ENCODE data around the gene HIVEP3. TPM values are rescaled to one million over a fixed set of nuclear protein-coding genes. Genes with fewer than 3 reads are reported as not detected.

The HIVEP3 gene
- total RNA-seq, 2 donors from 2014 or later: 8.0 to 27.6 TPM

DNA sequence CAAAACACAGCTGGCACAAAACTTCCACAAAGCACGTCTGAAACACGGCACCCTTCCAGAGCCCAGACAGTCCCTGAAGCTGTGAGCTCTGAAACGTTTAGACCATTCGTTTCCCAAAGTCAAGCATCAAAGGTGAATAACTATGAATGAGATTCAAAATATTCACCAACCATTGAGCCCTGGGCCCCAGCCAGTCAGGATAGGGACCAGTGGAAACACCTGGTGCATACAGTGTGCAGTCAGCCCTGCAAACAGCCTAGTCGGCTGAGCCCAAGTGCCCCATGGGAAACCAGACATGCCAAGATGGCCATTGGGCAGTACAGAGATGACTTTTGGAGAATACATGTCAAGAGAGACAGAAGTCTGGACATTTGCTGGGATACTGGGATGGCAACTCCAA, 343.9 kb downstream of the HIVEP3 start:
- peaks cover 94% of the 10 kb centered on the region for H3K36me3 Mint-ChIP-seq (ENCODE audit: low read depth)
- peaks cover 13% of the 10 kb centered on the region for H3K4me1 Mint-ChIP-seq
- no peak overlapping the region for H3K27ac Mint-ChIP-seq
- H3K9me3 Mint-ChIP-seq: no peaks in the 10 kb centered on the region
- no peak overlapping the region for H3K4me3 Mint-ChIP-seq
- H3K27me3 Mint-ChIP-seq: no peaks in the 10 kb centered on the region
- no peak for ATAC-seq (replicated peaks)

DNA sequence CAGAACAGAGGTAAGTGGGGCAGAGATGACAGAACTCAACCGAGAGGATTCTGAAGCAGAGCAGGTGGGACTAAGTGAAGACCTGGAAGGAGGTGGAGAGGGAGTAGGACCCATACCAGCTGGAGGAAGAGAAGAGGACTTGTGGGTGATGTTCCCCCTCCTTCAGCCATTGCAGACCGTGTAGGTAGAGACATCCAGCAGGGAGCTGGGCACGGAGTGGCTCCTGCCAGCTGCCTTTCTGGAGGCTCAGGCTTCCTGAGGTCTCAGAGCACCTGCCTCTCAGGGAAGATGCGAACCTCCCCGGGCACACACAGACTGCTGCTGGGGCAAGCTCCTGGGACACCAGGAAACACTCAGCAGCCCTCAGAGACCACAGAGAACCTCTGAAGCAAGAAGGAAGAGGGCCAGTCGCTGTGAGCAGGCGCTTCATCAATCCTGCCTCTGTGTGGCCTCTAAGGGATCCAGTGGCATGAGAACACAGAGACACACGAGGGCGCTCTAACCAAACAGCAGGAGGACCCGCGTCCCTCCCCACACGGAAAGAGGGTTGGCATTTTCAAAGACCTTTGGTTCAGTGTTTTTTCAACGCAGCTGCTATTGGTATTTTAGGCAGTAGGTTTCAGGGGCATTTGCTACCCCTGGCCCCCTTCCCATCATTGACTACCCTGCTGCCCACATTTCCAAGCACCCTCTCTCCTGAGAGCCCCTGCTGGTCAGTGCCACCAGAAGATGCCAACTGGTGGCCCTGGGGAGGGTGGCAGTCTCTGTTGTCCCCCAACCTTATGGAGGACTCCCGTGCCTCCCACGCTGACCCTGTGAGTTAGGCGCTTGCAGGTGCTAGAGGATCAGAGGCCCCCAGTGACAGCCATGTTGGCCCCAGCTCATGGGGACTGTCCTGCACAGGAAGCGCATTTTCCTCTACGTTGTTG, 344.7 kb downstream of the HIVEP3 start:
- no peaks in the 10 kb centered on the region for H3K9me3 Mint-ChIP-seq
- peaks cover 93% of the 10 kb centered on the region for H3K36me3 Mint-ChIP-seq (ENCODE audit: low read depth)
- peak; percentile 92 for ATAC-seq (replicated peaks)
- peaks cover 13% of the 10 kb centered on the region for H3K4me1 Mint-ChIP-seq
- H3K4me3 Mint-ChIP-seq: no peak overlapping the region
- no peaks in the 10 kb centered on the region for H3K27me3 Mint-ChIP-seq
- peak overlapping the region; percentile 77 for H3K27ac Mint-ChIP-seq

DNA sequence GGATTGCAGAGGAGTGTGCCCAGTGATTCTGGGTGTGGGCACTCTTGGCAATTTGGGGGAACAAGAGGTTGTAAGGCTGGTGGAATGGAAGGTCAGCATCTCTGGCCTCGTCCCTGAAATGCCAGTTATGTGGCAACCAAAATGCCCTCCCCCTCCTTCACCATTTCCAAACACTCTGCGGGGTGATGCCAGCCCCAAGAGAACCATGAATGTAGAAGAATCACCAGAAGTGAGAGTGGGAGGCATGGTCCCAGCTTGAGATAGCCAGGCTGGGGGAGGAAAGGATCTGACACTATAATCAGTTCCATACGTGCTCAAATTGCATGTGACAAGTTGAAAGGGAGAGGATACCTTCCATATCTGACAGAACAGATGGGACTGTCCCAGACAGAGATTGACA, 345.5 kb downstream of the HIVEP3 start:
- Mint-ChIP-seq H3K4me1 (peaks cover 13% of the 10 kb centered on the region), H3K36me3 (ENCODE audit: low read depth) (peaks cover 93% of the 10 kb centered on the region)

DNA sequence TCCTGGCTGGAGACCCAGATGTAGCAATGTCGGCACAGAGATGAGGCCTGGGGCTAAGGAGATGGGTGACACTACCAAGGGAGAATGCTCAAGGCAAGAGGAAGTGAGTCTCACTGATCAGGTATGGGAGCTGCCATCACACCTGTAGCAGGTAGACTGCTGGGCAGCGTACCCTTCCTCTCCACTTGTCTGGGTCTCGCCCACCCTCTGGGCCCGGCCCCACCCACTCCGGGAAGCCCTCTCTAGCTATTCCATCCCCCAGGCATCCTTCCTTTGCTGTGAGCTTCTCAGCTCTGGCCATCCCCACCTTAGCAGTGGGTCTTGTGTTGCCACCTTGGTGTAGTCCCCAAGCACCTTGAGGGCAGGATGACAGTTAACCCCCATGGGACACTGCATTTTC, 346.5 kb downstream of the HIVEP3 start:
- H3K36me3 Mint-ChIP-seq (ENCODE audit: low read depth): peaks cover 91% of the 10 kb centered on the region
- no peaks in the 10 kb centered on the region for H3K27me3 Mint-ChIP-seq
- H3K4me1 Mint-ChIP-seq: peaks cover 16% of the 10 kb centered on the region
- no peaks in the 10 kb centered on the region for H3K9me3 Mint-ChIP-seq
- no peak for ATAC-seq (replicated peaks)
- no peak overlapping the region for H3K27ac Mint-ChIP-seq
- no peak overlapping the region for H3K4me3 Mint-ChIP-seq

More for the DNA sequence above, 345.5 kb downstream of the HIVEP3 start:
- ATAC-seq (replicated peaks): no peak
- Mint-ChIP-seq H3K27me3 (no peaks in the 10 kb centered on the region), H3K4me3 (no peak overlapping the region), H3K27ac (peak overlapping the region; percentile 77), H3K9me3 (no peaks in the 10 kb centered on the region)

DNA sequence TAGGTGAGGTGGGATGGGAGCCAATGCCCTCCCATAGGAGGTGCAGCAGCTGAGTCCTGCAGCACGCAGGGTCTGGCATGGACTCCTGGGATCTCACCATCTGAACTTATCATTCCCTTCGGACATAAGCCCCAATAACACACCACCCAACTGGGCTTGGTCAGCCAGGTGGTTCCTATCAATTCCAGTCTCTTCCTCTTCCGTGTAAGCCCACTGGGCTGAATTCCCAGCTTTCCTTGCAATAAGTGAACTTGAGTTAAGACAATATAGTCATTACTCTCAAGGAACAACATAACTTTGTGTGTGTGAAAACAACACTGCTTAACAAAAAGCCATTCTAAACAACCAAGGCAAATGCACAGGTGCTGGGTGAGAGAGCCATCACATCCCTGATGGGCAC, 347.7 kb downstream of the HIVEP3 start:
- H3K27me3 Mint-ChIP-seq: no peaks in the 10 kb centered on the region
- no peak overlapping the region for H3K27ac Mint-ChIP-seq

DNA sequence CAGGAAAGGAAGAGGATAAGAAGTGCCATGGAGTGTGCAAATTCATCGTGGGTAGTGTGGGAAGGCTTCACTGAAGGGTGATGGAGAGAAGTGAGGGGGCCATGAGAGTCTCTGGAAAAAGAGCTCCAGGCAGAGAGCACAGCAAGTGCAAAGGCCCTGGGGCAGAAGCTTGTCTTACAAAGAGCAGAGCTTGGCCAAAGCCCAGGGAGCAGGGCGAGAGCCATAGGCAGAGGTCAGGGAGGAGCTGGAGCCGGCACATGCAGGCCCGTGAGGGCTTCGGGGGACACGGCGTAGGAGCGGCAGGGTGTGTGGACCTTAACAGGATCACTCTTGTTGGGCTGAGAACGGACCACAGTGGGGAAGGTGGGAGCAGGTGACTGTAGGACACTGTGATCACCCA, 350.5 kb downstream of the HIVEP3 start:
- peaks cover 97% of the 10 kb centered on the region for H3K36me3 Mint-ChIP-seq (ENCODE audit: low read depth)
- H3K4me1 Mint-ChIP-seq: peaks cover 42% of the 10 kb centered on the region

More for the DNA sequence above, 347.7 kb downstream of the HIVEP3 start:
- no peak overlapping the region for H3K4me3 Mint-ChIP-seq
- no peaks in the 10 kb centered on the region for H3K9me3 Mint-ChIP-seq
- H3K4me1 Mint-ChIP-seq: peaks cover 26% of the 10 kb centered on the region
- peaks cover 97% of the 10 kb centered on the region for H3K36me3 Mint-ChIP-seq (ENCODE audit: low read depth)
- no peak for ATAC-seq (replicated peaks)

DNA sequence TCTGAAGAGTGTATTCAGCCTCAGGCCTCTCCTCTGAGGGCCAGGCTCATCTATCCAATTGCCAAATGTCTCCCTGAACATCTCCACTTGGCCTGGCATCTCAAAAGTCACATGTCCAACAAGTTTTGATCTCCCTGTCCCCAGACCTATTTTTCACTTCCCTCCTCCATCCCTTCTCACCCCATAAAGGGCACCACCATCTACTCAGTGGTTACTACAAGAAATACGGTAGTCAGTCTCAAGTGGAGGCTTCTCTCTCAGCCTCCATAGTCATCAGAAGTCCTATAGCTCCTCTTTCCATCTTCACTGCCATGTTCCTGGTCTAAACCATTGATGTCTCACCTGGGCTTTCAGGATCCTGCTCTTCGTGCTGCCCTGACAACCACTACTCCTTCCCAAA, 351.8 kb downstream of the HIVEP3 start:
- no peaks in the 10 kb centered on the region for H3K9me3 Mint-ChIP-seq
- no peaks in the 10 kb centered on the region for H3K27me3 Mint-ChIP-seq
- peak overlapping the region; percentile 46 for H3K27ac Mint-ChIP-seq
- ATAC-seq (replicated peaks): no peak
- H3K4me1 Mint-ChIP-seq: peaks cover 42% of the 10 kb centered on the region
- no peak overlapping the region for H3K4me3 Mint-ChIP-seq
- peaks cover 94% of the 10 kb centered on the region for H3K36me3 Mint-ChIP-seq (ENCODE audit: low read depth)

More for the DNA sequence above, 350.5 kb downstream of the HIVEP3 start:
- H3K9me3 Mint-ChIP-seq: no peaks in the 10 kb centered on the region
- H3K4me3 Mint-ChIP-seq: no peak overlapping the region
- no peaks in the 10 kb centered on the region for H3K27me3 Mint-ChIP-seq
- H3K27ac Mint-ChIP-seq: no peak overlapping the region
- no peak for ATAC-seq (replicated peaks)

DNA sequence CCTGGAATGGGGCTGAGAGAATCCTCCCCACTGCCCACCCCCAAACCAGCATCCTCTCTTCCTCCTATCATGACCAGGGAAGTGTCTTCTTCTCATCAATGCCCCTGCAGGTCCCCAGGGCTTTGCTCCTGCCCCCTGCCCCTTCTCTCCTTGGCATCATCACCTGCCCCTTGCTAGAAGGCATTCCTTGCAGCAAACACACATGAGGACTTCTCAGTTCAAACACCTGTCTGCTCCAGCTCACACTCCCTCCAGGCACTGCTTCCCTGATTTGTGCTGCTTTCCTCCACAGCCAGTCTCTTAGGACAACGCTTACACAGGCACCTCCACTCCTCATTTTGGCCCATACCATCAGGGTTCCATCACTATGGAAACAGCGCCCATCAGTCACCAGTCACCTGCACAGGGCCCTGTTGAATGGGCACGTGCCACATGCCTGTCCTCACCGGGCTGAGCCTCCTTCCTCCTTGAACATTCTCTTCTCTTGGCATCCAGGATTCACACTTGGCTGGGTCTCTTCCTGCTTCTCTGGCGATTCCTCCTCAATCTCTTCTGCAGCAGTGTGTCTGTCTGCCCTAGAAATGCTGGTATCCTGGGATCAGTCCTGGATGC, 352.3 kb downstream of the HIVEP3 start:
- no peaks in the 10 kb centered on the region for H3K9me3 Mint-ChIP-seq
- peak overlapping the region; percentile 46 for H3K27ac Mint-ChIP-seq
- no peaks in the 10 kb centered on the region for H3K27me3 Mint-ChIP-seq
- peaks cover 94% of the 10 kb centered on the region for H3K36me3 Mint-ChIP-seq (ENCODE audit: low read depth)
- no peak overlapping the region for H3K4me3 Mint-ChIP-seq
- no peak for ATAC-seq (replicated peaks)
- H3K4me1 Mint-ChIP-seq: peaks cover 38% of the 10 kb centered on the region

DNA sequence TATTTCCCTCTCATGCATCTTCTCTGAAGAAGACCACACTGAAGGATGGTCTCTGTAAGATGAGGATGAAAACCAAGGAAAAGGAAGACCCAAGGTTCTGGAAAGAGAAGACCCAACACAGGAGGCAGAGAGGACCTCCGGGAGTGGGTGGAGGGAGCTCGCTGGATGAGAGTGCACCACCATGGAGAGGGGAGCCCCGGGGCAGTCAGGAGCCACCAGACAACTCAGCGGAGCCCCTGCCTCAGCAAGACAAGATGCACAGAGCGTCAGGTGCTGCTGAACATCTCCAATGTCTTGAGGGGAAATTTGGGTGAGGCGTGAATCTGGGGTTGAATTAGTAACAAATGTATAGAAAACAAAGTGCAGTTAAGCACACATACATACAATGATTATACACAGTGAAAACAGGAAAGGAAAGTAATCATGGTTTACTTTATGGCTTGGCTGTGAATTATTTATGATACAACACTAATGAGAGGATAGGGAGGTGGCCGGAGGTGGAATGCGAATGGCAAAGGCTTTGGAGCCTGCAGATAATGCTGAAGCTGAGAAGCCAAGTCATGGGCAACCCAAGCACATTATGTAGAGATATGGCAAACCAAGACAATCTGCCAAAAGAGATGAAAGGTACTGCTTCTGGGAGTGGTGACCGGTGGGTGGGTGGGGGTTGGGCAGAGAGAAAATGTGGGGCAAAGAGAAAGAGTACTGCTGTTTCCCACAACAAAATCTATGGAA, 353.8 kb downstream of the HIVEP3 start:
- Mint-ChIP-seq H3K36me3 (ENCODE audit: low read depth) (peaks cover 94% of the 10 kb centered on the region), H3K9me3 (no peaks in the 10 kb centered on the region), H3K4me3 (no peak overlapping the region), H3K4me1 (peaks cover 35% of the 10 kb centered on the region), H3K27ac (peak overlapping the region; percentile 46), H3K27me3 (no peaks in the 10 kb centered on the region)
- ATAC-seq (replicated peaks): no peak

DNA sequence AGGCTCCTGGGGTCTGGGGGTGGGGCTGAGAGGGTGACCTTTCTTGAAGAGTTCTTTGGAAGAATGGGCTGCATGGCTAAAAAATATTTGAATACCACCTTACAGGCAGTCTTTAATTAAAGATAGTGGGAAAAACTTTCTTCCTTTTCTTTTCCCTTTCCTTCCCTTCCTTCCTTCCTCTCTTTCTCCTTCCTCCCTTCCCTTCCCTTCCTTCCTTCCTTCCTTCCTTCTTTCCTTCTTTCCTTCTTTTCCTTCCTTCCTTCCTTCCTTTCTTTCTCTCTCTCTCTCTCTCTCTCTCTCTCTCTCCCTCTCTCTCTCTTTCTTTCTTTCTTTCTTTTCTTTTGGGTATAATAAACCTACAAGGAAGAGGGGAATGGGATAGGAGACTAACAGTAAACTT, 356.4 kb downstream of the HIVEP3 start:
- H3K27me3 Mint-ChIP-seq: no peaks in the 10 kb centered on the region
- H3K4me3 Mint-ChIP-seq: no peak overlapping the region
- ATAC-seq (replicated peaks): no peak
- H3K27ac Mint-ChIP-seq: no peak overlapping the region
- peaks cover 38% of the 10 kb centered on the region for H3K4me1 Mint-ChIP-seq
- peaks cover 90% of the 10 kb centered on the region for H3K36me3 Mint-ChIP-seq (ENCODE audit: low read depth)
- no peaks in the 10 kb centered on the region for H3K9me3 Mint-ChIP-seq

DNA sequence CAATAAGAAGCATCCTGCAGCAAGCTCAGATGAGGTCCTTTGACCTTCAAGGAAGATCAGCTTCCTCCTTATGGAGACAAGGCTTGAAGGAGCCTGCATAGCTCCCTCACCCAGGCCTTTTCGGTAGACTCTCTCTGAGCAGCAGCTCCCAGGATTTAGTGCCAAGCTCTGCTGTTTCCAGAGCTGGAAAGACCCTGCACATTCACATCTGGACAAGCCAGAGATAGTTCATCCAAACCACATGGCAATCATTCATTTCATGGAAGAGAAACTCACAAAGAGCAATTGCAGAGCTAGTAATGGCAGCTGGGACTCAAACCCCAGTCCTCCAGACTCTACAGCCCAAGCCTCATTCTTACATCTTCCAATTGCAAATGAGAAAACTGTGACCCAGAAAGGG, 357.8 kb downstream of the HIVEP3 start:
- no peak overlapping the region for H3K4me3 Mint-ChIP-seq
- H3K27ac Mint-ChIP-seq: no peak overlapping the region
- H3K4me1 Mint-ChIP-seq: peaks cover 27% of the 10 kb centered on the region
- ATAC-seq (replicated peaks): no peak
- H3K9me3 Mint-ChIP-seq: no peaks in the 10 kb centered on the region
- no peaks in the 10 kb centered on the region for H3K27me3 Mint-ChIP-seq
- H3K36me3 Mint-ChIP-seq (ENCODE audit: low read depth): peaks cover 90% of the 10 kb centered on the region

DNA sequence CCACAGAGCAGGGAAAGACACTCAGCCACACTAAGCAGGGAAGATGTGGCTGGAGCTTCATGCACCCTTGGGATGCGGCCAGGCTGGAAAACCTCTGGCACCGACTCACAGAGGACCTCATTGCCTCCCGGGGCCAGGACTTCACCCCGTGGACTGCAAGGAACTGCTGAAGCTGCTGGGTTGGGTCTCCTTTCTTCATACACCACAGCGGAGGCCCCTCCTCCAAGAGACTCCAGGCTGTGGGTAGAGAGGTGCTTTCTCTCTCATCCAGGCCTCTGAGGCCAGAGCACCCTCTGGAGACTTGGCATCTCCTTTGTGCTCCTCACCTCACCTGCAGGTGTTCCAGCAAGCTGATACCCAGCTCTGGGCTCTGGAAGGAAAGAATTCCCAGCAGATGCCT, 358.2 kb downstream of the HIVEP3 start:
- Mint-ChIP-seq H3K27ac (no peak overlapping the region), H3K4me3 (no peak overlapping the region), H3K9me3 (peaks cover 4% of the 10 kb centered on the region), H3K4me1 (peaks cover 24% of the 10 kb centered on the region), H3K27me3 (no peaks in the 10 kb centered on the region), H3K36me3 (ENCODE audit: low read depth) (peaks cover 90% of the 10 kb centered on the region)
- no peak for ATAC-seq (replicated peaks)

DNA sequence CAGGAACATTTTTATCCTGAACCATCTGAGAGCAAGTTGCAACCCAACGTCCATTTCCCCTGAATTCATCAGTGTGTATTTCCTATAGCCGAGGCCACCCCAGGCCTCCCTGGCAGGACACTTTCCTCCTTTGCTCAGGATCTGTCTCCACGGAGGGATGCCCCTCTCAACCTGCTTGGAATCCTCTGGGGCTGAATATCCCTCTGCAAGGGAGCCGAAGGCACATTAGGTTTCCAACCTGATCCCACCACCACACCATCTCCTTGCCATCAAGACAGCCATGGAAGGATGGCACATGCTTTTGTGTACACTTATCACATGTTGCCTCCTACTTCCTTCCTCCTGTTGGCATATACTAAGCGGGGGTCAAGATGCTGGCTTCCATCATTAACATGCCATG, 359.4 kb downstream of the HIVEP3 start:
- H3K27me3 Mint-ChIP-seq: no peaks in the 10 kb centered on the region
- peak overlapping the region; percentile 24 for H3K27ac Mint-ChIP-seq
- no peak overlapping the region for H3K4me3 Mint-ChIP-seq
- peaks cover 16% of the 10 kb centered on the region for H3K4me1 Mint-ChIP-seq
- peaks cover 5% of the 10 kb centered on the region for H3K9me3 Mint-ChIP-seq
- H3K36me3 Mint-ChIP-seq (ENCODE audit: low read depth): peaks cover 85% of the 10 kb centered on the region
- ATAC-seq (replicated peaks): no peak

DNA sequence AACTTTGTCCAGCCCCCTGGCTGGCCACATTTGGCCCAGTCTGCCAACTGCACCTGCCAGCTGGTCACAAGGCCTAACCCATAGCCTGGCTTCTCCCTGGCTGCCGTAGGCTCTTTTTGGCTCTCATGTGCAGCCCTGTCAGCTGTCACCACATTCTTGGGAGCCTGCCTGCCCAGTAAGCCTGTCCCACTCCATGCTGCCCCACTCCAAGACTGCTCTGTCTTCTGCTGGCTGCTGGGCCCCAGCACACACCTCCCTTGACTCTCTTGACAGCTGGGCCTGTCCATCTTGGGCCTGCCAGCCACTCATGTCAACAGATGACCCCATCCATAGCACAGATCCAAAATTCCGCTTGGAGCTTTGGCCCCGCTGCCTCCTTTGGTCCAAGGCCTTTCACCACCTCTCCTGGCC, 360.0 kb downstream of the HIVEP3 start:
- peaks cover 9% of the 10 kb centered on the region for H3K9me3 Mint-ChIP-seq
- H3K27me3 Mint-ChIP-seq: no peaks in the 10 kb centered on the region
- H3K4me3 Mint-ChIP-seq: no peak overlapping the region
- H3K27ac Mint-ChIP-seq: peak overlapping the region; percentile 24
- peaks cover 11% of the 10 kb centered on the region for H3K4me1 Mint-ChIP-seq
- no peak for ATAC-seq (replicated peaks)
- peaks cover 85% of the 10 kb centered on the region for H3K36me3 Mint-ChIP-seq (ENCODE audit: low read depth)
